Measurements from ENCODE around the gene UBR4.

UBR4 gene

GRCh38 chr1:19070891-19071621, 139.0 kb downstream of the UBR4 start:
- no peak overlapping the region for H3K4me3 ChIP-seq (replicated peaks in 1 of 2; ENCODE audit: low read depth in 2 of 2, low read length in 2 of 2)
- no peak for DNase-seq (ENCODE audit: low read depth in 2 of 2)
- TF ChIP-seq CTCF (IDR thresholded peaks at IDR 0.05; ENCODE audit: low read depth, low read length): no peak

- no peak for DNase-seq (ENCODE audit: low read depth in 2 of 2)
- TF ChIP-seq CTCF (IDR thresholded peaks at IDR 0.05; ENCODE audit: low read depth, low read length): no peak
- no peak overlapping the region for H3K4me3 ChIP-seq (replicated peaks in 1 of 2; ENCODE audit: low read depth in 2 of 2, low read length in 2 of 2)
Observed at GRCh38 chr1:19070197-19070651, 139.8 kb downstream of the UBR4 start.

GRCh38 chr1:19068639-19069276, 141.3 kb downstream of the UBR4 start:
- peak in 1 of 2 donors; percentile 44 for DNase-seq (ENCODE audit: low read depth in 2 of 2)
- TF ChIP-seq CTCF (IDR thresholded peaks at IDR 0.05; ENCODE audit: low read depth, low read length): no peak
- H3K4me3 ChIP-seq (replicated peaks in 1 of 2; ENCODE audit: low read depth in 2 of 2, low read length in 2 of 2): no peak overlapping the region

- DNase-seq (ENCODE audit: low read depth in 2 of 2): no peak
- no peak overlapping the region for H3K4me3 ChIP-seq (replicated peaks in 1 of 2; ENCODE audit: low read depth in 2 of 2, low read length in 2 of 2)
- TF ChIP-seq CTCF (IDR thresholded peaks at IDR 0.05; ENCODE audit: low read depth, low read length): no peak
Observed at GRCh38 chr1:19067912-19068638, 142.0 kb downstream of the UBR4 start.

GRCh38 chr1:19067182-19067911, 142.7 kb downstream of the UBR4 start:
- TF ChIP-seq CTCF (IDR thresholded peaks at IDR 0.05; ENCODE audit: low read depth, low read length): no peak
- no peak overlapping the region for H3K4me3 ChIP-seq (replicated peaks in 1 of 2; ENCODE audit: low read depth in 2 of 2, low read length in 2 of 2)
- DNase-seq (ENCODE audit: low read depth in 2 of 2): no peak

- no peak for TF ChIP-seq CTCF (IDR thresholded peaks at IDR 0.05; ENCODE audit: low read depth, low read length)
- DNase-seq (ENCODE audit: low read depth in 2 of 2): no peak
- no peak overlapping the region for H3K4me3 ChIP-seq (replicated peaks in 1 of 2; ENCODE audit: low read depth in 2 of 2, low read length in 2 of 2)
Observed at GRCh38 chr1:19066874-19067181, 143.2 kb downstream of the UBR4 start.

All from cardiac fibroblast (primary cell).